Endothelial cell of umbilical vein (primary cell): Measurements from ENCODE around the gene MRPL44. TPM values are rescaled to one million over a fixed set of nuclear protein-coding genes. Genes with fewer than 3 reads are reported as not detected.

ENCODE experiments used
- BruUV-seq: library from RNA; stranded (reverse); fragments of 400-500 nt; replicated peaks from 2 replicates; lab custom pipeline; 2021; lab: Mats Ljungman, UMichigan
- CTCF ChIA-PET: fragments of 300-600, 350-600 bp; sonication (Branson Sonifier 250); formaldehyde crosslinking; loops from one replicate; lab custom pipeline; 2021; ENCODE audit warnings: antibody characterized with exemption, inconsistent platforms; lab: Charles Lee
- POLR2A ChIA-PET: fragments of 300-600, 350-600 bp; sonication (Branson Sonifier 250); formaldehyde crosslinking; loops from one replicate; lab custom pipeline; 2021; ENCODE audit warnings: antibody characterized with exemption, inconsistent platforms; lab: Charles Lee
- DNase-seq: peaks from one replicate; pipeline ENCODE4 v3.0.0-alpha.2; 2011; ENCODE audit warnings: low read depth, low spot score
- FAIRE-seq: peaks from 2 replicates; lab custom pipeline; 2011; peaks lifted over from hg19 to GRCh38; lab: Jason Lieb, UNC
- H2AFZ ChIP-seq: 2 replicates; pipeline ENCODE4 v1.6.0; 2012; ENCODE audit warnings: low read depth, low read length, control low read depth, inconsistent platforms
- H3K27ac ChIP-seq: 2 replicates; pipeline ENCODE4 v1.5.1; 2011; ENCODE audit warnings: low read depth, mild to moderate bottlenecking, control low read depth, low read length, moderate library complexity; ENCODE audit not compliant: insufficient read depth
- H3K27me3 ChIP-seq, 2 experiments: 2 replicates each; pipeline versions ENCODE4 v1.6.0 to v1.6.1; 2011; ENCODE audit warnings: low read length in 2 of 2, mixed read lengths in 1 of 2; ENCODE audit not compliant: control insufficient read depth in 2 of 2, insufficient read depth in 2 of 2
- H3K36me3 ChIP-seq, 2 experiments: 2 replicates in 1 of 2; 3 replicates in 1 of 2; pipeline ENCODE4 v1.5.1; 2011; ENCODE audit warnings: low read length in 2 of 2, mild to moderate bottlenecking in 1 of 2, moderate library complexity in 1 of 2; ENCODE audit not compliant: control insufficient read depth in 2 of 2, insufficient read depth in 2 of 2; ENCODE audit errors: extremely low read depth in 1 of 2
- H3K4me1 ChIP-seq: 3 replicates; pipeline ENCODE4 v1.5.1; 2011; ENCODE audit warnings: mild to moderate bottlenecking, low read length; ENCODE audit not compliant: control insufficient read depth, insufficient read depth; ENCODE audit errors: extremely low read depth
- H3K4me2 ChIP-seq: 2 replicates; pipeline ENCODE4 v1.6.1; 2011; ENCODE audit warnings: low read length, control low read depth, mixed read lengths; ENCODE audit not compliant: insufficient read depth
- H3K4me3 ChIP-seq, 3 experiments: fragments of 200-600 bp in 1 of 3; sonication (generic), shearing (Covaris generic) in 1 of 3; replicated peaks in 1 of 3; 2 replicates each; pipeline ENCODE4 v1.5.1; 2011 to 2016; ENCODE audit warnings: control low read depth in 3 of 3, low read length in 3 of 3, mild to moderate bottlenecking in 2 of 3, inconsistent platforms in 1 of 3, low read depth in 1 of 3, moderate library complexity in 1 of 3; ENCODE audit not compliant: insufficient read depth in 1 of 3
- H3K79me2 ChIP-seq: 2 replicates; pipeline ENCODE4 v1.6.0; 2012; ENCODE audit warnings: low read length, inconsistent platforms; ENCODE audit not compliant: control insufficient read depth, insufficient read depth
- H3K9ac ChIP-seq: replicated peaks from 2 replicates; pipeline ENCODE3; 2011; ENCODE audit warnings: low read length, control low read depth; ENCODE audit not compliant: insufficient read depth; ENCODE audit errors: extremely low read depth
- H3K9me1 ChIP-seq: replicated peaks from 3 replicates; pipeline ENCODE4 v1.6.0; 2011; ENCODE audit warnings: mild to moderate bottlenecking, low read length; ENCODE audit not compliant: control insufficient read depth, insufficient read depth; ENCODE audit errors: extremely low read depth
- H3K9me3 ChIP-seq: replicated peaks from 2 replicates; pipeline ENCODE4 v1.5.1; 2012; ENCODE audit warnings: low read length, inconsistent platforms; ENCODE audit not compliant: control insufficient read depth, insufficient read depth
- H4K20me1 ChIP-seq: replicated peaks from 2 replicates; pipeline ENCODE3; 2011; ENCODE audit warnings: mild to moderate bottlenecking, low read length; ENCODE audit not compliant: control insufficient read depth, insufficient read depth; ENCODE audit errors: extremely low read depth
- CTCF ChIP-seq, 2 donors: IDR thresholded peaks; 1 replicate in 1 of 2; 2 replicates in 1 of 2; pipeline ENCODE4 v1.5.1; 2011; ENCODE audit warnings: low read length in 2 of 2, mild to moderate bottlenecking in 2 of 2, moderate library complexity in 2 of 2, control low read depth in 1 of 2, inconsistent platforms in 1 of 2, low read depth in 1 of 2; ENCODE audit not compliant: insufficient read depth in 1 of 2; ENCODE audit errors: extremely low read depth in 1 of 2
- EZH2 ChIP-seq: IDR thresholded peaks from 2 replicates; pipeline ENCODE4 v1.6.1; 2012; ENCODE audit warnings: borderline replicate concordance, low read depth, mild to moderate bottlenecking, moderate library complexity, low read length, inconsistent platforms; ENCODE audit not compliant: severe bottlenecking
- FOS ChIP-seq: IDR thresholded peaks from 2 replicates; pipeline ENCODE4 v1.6.1; 2011; ENCODE audit warnings: mild to moderate bottlenecking, low read length, moderate library complexity, borderline replicate concordance; ENCODE audit not compliant: insufficient read depth
- GATA2 ChIP-seq: IDR thresholded peaks from 2 replicates; pipeline ENCODE4 v1.7.0; 2011; ENCODE audit warnings: low read depth, mild to moderate bottlenecking, moderate library complexity, mixed read lengths, low read length; ENCODE audit not compliant: insufficient read length, insufficient read depth
- JUN ChIP-seq: IDR thresholded peaks from 2 replicates; pipeline ENCODE4 v1.6.1; 2011; ENCODE audit warnings: borderline replicate concordance, low read depth; ENCODE audit not compliant: insufficient read length, insufficient read depth
- MYC ChIP-seq: IDR thresholded peaks from one replicate; pipeline ENCODE4 v1.6.1; 2011; ENCODE audit warnings: mild to moderate bottlenecking, low read depth, low read length
- POLR2A ChIP-seq: IDR thresholded peaks from 2 replicates; pipeline ENCODE4 v1.6.1; 2012; ENCODE audit warnings: low read depth, mild to moderate bottlenecking, control low read depth, low read length
- POLR2AphosphoS5 ChIP-seq: IDR thresholded peaks from 2 replicates; pipeline ENCODE4 v1.6.1; 2012; ENCODE audit warnings: low read depth, mild to moderate bottlenecking, control low read depth, low read length, moderate library complexity; ENCODE audit not compliant: insufficient read depth
- dilution Hi-C: fragments of 300-500 bp; cut with MboI; formaldehyde crosslinking; loops from one replicate; pipeline ENCODE4 v1.15.0; 2019; ENCODE audit warnings: low sequenced_read_pairs; ENCODE audit not compliant: extremely low pct_ligation_motif_present
- intact Hi-C: fragments of 100-400 bp; cut with micrococcal nuclease; formaldehyde crosslinking; loops from one replicate; pipeline ENCODE4 v1.10.0; 2022
- polyA plus RNA-seq, 4 experiments: library from polyadenylated mRNA; depleted of rRNA in 3 of 4; stranded (reverse) in 3 of 4; unstranded in 1 of 4; fragments of >200 nt; gene quantifications; 2 replicates each; pipeline versions ENCODE4 v1.2.1 to v1.2.3, GENCODE V29; 2011 to 2012; ENCODE audit warnings: missing spikeins in 1 of 4
- total RNA-seq: library from RNA; stranded (reverse); gene quantifications from 2 replicates; pipeline ENCODE4 v1.2.3, GENCODE V29; 2021
- TF ChIP-seq, protein P1 (sequence below): IDR thresholded peaks from 2 replicates; pipeline ENCODE4 v1.6.1; 2011; ENCODE audit not compliant: insufficient read depth, insufficient read length

The MRPL44 gene
- total and polyA plus RNA-seq, 2 donors (not counting 3 experiments of a cell fraction or from before 2014, with no cell fraction given) = 19.2 to 27.7 TPM

DNA sequence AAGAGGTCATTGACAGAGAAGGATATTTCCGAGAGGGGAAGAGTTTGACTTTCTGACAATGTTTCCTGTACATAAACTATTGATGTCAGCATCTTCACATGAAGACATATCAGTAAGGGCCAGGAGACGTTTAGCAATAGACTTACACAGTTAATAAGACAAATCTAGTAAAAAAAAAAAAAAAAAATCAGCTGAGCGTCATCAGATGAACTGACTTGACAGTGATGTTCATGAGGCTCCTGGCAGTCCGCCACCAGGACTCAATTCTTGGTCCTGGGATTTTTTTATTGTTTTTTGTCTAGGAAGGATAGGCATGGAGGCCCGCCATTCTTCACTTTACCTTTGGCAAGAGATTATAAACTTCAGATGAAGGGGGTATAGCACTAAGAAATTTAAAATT, 14.5 kb downstream of the MRPL44 start:
- H3K27ac ChIP-seq = no peak overlapping the region
- no peaks in the 10 kb centered on the region for H3K79me2 ChIP-seq
- no peak overlapping the region for H3K4me3 ChIP-seq
- no peak for FAIRE-seq
- H3K36me3 ChIP-seq = peaks cover 2 to 3% of the 10 kb centered on the region in 2 experiments
- DNase-seq = no peak
- dilution Hi-C loops (no loop called here), intact Hi-C loops (loop anchor here (2.0 kb wide), 3 partner anchors 385 to 679 kb away; no protein-coding TSS in a partner anchor)
- H4K20me1 ChIP-seq = no peaks in the 10 kb centered on the region
- H2AFZ ChIP-seq = no peak overlapping the region
- H3K4me1 ChIP-seq = peaks cover under 1% of the 10 kb centered on the region
- ChIA-PET POLR2A (no interaction called here), CTCF (interaction anchor here (1.5 to 12.5 kb wide), 14 partner anchors 9 to 1000 kb away, joined by 3 to 545 read pairs (median 16); no protein-coding TSS in a partner anchor)
- H3K27me3 ChIP-seq = no peaks in the 10 kb centered on the region
- H3K4me2 ChIP-seq = no peak overlapping the region
- TF ChIP-seq POLR2AphosphoS5 (no peak), GATA2 (no peak), JUN (no peak), CTCF (IDR thresholded peaks at IDR 0.05; ENCODE audit: extremely low read depth in 1 of 2, insufficient read depth in 1 of 2, low read depth in 1 of 2, low read length in 2 of 2) (no peak), FOS (no peak), EZH2 (no peak), POLR2A (no peak), MYC (no peak)
- TF ChIP-seq, protein P1, sequence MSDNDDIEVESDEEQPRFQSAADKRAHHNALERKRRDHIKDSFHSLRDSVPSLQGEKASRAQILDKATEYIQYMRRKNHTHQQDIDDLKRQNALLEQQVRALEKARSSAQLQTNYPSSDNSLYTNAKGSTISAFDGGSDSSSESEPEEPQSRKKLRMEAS = no peak
- H3K9me1 ChIP-seq = peaks cover 2% of the 10 kb centered on the region
- H3K9ac ChIP-seq = no peak overlapping the region
- no TSS peak for BruUV-seq
- H3K9me3 ChIP-seq = no peaks in the 10 kb centered on the region
